ENCODE data around the gene CFDP1. TPM values are rescaled to one million over a fixed set of nuclear protein-coding genes. Genes with fewer than 3 reads are reported as not detected.

The CFDP1 gene
- polyA plus RNA-seq, 3 donors = 148 to 189 (median 174) TPM

DNA sequence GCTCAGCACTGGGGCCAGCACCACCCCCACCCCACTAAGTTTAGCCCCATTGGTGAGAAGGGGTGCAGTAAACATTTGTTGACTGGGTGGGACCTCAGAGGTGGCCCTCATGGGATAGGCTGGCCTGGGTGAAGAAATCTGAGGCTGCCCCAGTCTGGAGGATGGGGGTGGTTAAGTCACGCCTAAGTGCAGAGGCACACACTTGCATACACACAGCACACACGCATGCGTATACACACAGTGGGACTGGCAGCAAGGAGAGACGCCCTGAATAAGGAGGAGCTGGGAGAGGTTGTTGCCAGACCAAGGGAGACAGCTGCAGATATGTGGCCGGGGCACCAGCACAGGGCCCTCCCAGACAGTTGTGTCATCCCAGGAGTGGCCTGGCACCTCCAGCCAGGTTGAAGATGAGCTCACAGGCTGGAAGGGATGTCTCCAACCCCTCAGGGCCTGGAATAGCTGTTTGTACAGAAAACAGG is 178.9 kb downstream of the CFDP1 start:
- DNase-seq = no peak

DNA sequence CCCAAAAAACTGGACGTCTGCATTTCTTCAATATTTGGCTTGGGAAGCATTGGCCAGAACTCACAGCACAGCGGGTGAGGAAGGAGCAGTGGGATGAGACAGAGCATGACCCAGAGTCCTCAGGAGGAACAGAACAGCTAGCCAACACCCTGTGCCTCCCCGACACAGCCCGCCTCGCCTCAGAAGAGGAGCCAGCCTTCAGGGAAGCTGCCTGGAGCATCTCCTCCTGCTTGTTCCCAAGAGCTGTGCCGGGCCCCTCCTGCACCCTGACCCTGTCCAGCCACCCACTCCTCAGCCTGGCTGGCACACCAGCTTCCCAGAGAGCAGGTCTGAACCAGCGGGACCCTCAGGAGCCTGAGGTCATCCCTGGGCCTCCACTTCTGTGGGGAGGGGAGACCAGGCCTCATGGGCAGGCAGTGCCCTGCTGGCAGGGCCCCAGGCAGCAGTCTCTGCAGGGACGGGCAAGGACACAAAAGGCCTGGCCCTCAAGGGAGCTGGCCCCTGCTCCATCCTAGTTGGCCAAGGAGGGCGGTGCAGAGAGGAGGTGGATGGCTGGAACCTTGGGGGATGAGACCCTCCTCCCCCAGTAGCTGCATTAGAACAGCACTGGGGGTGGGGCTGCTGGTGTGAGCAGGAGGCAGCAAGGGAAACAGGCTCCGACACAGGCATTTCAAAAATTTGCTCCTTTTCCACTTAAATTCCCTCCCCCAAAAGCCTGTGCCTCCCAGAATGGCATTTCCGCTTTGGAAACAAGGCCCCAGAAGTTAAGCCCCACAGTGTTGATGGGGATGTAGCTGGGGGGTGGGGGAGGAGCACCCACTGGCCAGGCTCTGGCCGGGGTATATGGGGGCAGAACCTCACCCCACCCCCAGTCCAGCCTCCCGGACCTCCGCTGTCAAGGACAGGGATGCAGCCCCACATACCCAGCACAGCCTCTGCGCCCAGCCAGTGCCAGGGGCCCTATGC is 180.1 kb downstream of the CFDP1 start:
- no peak for DNase-seq

DNA sequence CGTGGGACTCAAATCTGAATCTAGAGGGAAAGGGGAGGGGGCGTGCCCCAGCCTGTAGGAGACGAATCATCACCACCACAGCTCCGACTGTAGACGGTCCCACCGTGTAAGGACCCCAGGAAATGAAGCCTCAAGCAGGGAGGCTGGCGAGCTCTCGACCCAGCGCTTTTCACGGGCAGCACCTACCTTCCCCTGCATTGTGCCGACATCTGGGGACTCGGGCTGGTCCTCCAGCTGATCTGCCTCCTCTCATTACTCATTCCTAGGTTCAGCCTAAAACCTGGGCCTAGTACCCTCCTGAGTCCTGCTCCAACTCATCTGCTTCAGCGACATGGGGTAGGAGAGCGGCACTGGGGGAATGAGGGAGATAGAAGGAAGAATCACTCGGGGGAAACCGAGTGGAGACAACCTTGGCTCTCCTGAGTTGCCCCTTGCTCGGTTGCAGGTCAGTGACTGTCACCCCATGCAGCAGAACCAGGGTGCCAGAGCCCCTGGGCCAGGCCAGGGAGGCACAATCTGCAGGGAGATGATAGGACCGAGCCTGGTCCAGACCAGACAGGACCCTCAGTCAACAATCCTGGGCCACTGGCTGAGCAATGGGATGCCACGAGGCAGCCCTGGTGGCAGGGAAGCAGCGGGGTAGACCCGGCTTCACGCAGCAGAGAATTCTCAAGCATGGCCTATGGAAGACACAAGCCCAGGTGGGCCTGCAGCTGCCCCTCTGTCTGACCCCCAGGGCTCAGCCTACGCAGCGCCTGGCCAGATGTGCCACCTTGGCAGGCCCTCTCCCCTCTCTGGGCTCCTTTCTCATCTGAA is 181.0 kb downstream of the CFDP1 start:
- DNase-seq = no peak

- peak; percentile 90 for DNase-seq
Measured at GRCh38 chr16:75251280-75252048, 181.8 kb downstream of the CFDP1 start, which contains the start of gene BCAR1. BCAR1 (minus strand) TSS chr16:75251624; CDS start chr16:75251482, 142 bp downstream.

DNA sequence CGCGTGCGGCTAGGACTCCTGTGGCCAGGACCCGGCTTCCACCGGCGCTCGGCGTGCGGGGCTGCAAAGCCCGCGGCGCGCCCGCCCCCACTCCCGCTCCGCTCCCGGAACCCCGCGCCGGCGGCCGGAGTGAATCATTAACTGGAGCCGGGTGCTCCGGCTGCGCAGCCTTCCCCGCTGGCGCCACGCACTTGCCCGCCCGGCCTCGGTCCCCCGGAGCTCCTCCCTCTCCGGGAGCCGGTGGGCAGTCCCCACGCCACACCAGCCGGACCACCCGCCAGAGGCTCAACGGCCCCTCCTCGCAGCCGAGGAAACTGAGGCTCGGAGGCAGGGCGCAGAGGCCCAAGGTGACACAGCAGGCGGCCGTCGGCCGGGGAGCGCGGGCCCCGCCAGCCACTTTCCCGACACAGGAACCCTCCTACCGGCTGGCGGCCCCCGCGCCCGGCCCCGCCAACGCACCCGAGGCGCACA is 182.5 kb downstream of the CFDP1 start:
- DNase-seq = no peak

DNA sequence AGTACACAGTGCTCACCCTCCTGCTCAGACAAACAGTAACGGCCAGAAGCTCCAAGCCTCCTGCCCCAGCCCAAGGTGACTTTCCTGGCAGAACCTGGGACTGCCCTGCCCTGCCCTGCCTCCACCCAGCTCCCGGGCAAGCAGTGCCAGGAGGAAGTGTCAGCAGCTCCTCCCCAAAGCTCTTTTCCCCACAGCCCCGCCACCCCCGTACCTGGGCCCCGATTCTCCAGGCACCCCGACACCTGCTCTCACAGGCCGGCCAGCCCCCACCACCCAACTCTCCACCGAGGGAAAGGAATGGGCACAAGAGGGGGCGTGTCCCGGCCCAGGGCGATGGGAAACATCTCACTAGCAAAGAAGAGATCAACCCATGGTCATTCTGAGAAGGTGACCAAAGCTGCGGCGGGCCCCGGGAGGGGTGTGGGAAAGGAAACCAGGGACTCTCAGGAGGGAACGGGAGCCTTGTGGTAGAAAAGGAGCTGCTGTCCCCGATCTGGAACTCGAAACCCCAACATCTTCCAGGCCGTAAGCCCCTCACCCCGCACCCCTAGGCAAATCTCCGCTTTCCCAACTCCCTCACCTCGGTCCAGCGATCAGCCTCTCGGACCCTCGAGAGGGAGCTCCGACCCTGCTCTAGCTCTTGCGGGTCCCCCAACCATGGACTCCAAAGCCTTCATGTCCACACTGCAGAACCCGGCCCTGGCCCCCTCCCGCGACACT is 183.1 kb downstream of the CFDP1 start:
- DNase-seq = no peak

DNA sequence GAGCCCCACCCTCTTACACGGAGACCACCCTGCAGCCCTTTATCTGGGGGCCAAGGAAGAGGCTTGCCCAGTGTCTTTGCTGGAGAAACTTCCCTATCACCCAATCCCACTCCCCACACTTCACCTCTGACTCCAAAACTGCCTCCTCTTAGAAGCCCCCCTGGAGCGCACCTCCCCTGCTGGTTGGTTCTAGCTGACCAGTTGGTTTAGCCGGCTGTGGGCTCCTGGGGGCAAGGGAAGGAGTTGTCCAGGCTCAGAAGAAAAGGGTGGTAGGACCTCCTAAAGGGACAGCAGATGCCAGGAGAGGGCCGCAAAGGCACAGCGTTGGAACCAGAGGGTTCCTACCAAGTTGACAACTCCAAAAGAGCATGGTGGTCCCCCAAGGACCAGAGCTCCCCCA is 183.9 kb downstream of the CFDP1 start:
- no peak for DNase-seq

- no peak for DNase-seq
Measured at GRCh38 chr16:75248536-75249380, 184.5 kb downstream of the CFDP1 start.

DNA sequence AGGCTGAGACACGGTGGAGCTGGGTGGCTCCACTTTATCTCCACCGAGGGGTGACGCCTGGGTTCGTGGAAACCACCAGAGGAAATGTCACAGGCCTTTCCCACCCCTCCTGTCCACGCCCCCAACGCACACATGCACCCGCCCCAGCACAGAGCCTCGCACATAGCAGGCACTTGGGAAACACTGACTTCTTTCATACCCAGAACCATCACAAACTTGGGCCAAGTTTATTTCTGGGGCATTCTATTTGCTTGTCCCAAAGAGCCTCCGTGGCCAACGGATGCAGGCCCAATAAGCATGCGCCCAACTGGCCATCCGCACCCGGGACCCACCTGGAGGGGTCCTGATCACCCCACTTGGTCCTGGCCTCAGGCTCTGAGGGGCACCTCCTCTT is 185.2 kb downstream of the CFDP1 start:
- no peak for DNase-seq

GRCh38 chr16:75247249-75247648 is 186.1 kb downstream of the CFDP1 start:
- DNase-seq = no peak

GRCh38 chr16:75246504-75247205 is 186.6 kb downstream of the CFDP1 start:
- no peak for DNase-seq

DNA sequence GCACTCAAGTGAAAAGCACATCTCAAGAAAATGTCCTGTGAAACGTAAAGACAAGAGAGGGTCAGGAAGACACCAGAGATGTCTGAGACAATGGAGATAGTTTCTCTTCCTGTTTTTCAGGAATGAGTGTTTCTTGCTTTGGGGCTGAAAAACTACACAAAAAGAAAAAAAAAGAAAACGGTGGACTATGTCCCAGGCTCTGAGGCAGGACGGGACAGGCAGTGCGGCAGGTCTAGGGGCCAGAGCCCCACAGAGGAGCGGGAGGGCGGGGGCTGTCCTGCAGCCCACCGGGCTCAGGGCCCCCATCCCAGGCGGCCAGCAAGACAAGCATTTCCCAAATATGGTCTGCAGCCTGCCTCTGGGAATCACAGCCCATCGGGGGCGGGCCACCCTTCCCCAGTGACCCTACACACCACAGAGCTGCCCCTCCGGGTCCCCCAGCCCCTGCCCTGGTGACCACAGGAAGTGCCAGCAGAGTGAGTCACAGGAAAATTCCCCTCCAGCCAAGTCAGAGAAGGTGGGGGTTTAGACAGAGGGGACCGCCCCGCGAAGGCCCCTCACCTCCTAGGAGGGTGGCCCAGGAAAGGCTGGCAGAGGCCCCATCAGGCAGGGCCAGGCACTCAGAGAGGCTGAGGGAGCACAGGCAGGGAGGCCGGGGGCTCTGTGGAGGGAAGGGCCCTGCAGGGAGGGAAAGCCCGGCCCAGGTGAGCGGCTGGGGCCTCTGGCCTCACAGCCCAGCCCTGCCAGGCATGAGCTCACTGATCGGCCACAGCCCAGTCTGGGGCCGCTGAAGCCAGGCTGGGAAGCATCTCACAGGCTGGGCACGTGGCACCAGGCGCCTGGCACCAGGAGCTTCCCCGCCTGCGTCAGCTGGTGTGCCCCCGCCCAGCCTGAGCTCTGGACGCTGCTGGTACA is 188.2 kb downstream of the CFDP1 start:
- DNase-seq = no peak

GRCh38 chr16:75244225-75244809 is 189.0 kb downstream of the CFDP1 start:
- DNase-seq = no peak
